GM21515 (cell line): Measurements from ENCODE around the gene TJP1.

Experiments
- ATAC-seq: cut with Tn5 transposase; IDR thresholded peaks from one replicate; pipeline ENCODE4 v1.9.1; 2021; ENCODE audit not compliant: unreplicated experiment

TJP1 gene

DNA sequence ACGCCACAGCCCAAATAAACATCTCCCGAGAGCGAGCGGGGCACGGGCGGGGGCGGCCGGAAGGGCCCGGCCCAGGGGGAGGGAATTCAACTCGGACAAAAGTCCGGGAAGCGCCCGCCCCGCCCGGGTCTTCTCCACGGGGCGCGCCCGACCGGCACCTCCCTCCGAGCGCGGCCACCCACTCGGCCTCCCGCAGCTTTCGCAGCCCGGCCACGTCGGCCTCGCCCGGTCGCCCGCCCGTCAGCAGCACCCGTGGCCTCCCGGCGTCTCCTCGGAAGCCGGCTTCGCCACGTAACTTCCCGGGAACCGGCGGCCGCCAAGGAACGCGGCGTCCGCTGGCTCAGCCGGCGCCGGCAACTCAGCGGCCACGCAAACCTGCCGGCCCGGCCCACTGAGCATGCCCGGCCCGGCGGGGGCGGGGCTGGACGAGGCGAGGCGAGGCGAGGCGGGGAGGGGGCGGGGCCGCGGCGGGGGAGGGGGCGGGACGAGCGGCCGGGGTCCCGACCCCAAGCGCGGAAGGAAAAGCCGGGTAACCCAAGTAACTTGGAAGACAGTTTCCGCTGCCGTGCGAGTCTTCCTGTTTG is at the start of gene TJP1:
TSS of gene TJP1 (minus strand) at position 369 of the 584 bp plus-strand sequence. CDS start 440 bp downstream, outside the sequence.
- ATAC-seq = no peak

DNA sequence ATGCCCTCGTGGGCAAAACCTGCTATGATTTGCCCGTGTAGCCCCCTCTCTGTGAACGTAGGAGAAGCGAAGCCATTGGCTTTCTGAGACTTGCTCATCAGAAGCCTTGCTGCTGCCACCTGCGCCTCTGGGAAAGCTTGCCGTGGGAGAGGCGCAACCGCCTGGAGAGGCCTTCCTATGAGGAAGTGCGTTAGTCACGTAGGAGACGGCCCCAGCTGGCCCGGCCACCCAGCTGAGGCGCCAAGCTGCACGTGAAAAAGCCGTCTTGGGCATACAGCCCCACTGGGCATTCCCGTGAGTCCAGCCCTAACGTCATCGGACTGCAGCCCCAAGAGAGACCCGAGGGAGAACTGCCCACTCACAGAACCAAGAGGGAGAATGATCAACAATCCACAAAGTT is 49.1 kb upstream of the TJP1 start:
- ATAC-seq = no peak

DNA sequence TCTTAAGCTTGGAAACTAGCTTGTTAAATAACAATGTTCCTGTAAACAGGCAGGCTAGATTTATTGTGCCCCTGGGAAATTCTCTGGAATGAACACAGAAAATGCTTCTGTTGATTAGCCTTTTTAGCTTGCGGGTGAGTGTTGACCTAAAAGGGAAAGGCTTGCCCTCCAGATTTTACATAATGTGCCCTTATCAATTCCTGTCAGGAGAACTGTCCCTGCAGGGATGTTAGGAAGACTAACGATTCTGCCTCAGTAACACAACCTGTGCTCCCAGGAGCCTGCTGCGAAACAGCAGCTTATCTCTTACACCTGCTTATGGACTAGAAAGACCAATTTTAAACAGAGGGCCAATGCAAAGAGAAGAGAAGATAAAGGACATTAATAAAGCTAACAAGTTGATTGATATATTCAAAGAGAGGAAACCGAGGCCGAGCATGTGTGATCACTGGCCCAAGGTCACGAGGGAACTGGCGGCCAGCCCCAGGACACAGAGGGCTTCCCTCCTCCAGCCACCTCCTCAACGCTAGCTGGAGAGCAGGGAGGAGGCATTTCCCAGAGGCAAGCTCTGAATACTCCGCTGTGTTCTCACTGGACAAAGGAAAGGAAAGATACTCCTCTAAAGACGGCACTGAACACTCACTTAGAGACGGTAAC is 48.4 kb upstream of the TJP1 start:
- no peak for ATAC-seq

DNA sequence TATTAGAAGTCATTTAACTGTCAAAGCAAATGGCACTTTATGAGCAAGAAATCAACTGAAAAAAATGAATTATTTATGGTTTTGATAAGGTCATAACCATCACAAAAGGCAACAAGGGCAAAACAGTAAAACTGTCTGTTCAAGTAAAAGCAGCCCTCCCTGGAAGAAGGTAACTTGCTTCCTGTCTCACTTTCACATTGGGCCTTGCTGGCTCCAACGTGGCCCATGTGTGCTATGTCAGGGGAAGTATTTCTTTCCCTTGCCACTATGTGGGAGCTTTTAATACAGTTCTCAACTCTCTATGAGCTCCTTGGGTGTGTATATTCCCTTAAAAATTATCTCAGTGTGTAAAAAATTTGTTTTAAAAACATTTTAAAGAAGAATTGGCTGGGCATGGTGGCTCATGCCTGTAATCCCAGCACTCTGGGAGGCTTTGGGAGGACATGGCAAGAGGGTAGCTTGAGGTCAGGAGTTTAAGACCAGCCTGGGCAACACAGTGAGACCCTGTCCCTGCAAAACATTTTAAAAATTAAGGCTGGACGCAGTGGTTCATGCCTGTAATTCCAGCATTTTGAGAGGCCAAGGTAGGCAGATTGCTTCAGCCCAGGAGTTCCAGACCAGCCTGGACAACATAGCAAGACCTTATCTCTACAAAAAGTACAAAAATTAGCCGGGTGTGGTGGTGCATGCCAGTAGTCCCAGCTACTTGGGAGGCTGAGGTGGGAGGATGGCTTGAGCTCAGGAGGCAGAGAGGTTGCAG is 45.2 kb upstream of the TJP1 start:
- no peak for ATAC-seq

DNA sequence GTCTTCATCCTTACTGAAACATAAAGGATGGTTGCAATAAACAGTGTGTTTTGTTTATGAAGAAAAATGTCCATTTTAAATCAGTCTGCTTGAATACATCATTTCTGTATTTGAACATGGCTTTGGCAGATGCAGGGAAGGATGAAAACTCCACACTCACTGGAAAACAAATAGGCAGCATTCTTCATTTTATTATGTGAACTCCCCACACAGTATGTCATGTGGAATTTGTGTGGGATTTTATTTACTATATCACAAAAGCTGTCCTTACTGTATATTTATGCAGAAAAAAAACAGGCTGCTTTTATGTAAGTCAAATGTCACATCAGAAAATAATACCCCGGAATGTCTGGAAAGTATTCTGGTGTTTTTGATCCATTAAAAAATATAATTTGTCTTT is 44.1 kb upstream of the TJP1 start:
- no peak for ATAC-seq

DNA sequence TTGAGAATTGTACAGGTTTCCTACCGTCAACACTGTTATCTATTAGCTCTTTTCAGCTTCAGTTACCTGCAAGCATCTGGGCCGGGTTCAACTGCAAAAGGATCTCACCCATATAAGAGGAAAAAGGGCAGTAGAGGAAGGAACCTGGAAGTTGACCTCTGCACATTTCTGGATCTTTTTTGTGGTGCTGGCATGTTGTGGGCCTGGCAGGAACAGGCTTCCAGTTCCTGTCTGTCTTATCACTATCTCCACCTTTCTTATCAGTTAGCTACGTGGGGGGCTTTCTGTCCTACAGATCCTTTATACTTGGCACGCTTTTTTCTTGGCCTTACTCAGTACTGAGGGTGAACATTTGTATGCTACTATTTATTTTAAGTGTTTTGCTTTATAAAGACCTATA is 42.2 kb upstream of the TJP1 start:
- no peak for ATAC-seq

DNA sequence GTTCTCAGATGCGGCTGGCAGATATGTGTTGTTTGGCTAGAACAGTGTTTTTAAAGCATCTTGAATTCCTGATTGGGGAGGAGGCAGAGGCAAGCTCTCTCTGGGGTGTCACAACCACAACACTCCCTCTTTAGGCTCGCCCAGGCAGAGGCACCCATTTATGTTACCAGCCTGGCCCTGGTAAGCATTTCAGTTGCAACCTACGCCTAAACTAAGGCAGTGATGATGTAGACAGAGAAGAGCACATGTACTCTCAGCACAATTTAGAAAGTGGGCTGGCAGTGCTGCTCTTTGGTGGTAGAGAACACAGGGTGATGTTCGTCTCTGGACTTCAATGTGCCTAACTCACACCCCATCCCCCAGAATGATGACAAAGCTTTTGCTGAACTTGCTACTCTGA is 41.2 kb upstream of the TJP1 start:
- no peak for ATAC-seq

DNA sequence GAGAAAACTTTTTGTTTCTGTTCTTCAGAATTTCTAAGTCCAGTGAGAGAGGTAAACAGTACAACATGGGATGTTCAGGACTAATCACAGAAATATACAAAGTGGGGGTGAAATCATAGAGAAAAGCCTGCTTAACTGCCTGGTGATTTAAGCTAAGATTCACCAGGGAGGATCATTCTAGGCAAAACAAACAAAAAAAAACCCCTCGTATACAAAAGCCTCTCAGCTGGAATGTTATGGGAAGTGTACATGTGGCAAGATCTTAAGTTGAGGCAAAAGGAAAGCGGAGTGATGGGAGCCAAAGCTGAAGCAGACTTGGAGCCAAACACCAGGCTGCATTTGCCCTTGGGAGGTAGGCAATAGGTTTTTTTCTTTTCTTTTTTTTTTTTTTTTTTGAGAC is 40.0 kb upstream of the TJP1 start:
- no peak for ATAC-seq

DNA sequence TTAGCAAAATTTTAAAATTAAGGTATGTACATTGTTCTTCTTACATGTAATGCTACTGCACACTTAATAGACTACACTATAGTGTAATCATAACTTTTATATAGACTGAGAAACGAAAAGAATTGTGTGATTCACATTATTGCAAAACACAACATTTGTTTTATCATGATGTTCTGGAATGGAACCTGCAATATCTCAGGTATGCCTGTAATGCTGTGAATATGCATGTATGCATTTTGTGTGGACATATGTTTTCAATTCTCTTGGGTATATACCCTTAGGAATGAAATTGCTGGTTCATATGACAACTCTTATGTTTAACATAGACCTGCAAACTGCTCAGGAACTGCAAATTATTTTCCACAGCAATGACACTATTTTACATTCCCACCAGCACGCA is 38.6 kb upstream of the TJP1 start:
- no peak for ATAC-seq

DNA sequence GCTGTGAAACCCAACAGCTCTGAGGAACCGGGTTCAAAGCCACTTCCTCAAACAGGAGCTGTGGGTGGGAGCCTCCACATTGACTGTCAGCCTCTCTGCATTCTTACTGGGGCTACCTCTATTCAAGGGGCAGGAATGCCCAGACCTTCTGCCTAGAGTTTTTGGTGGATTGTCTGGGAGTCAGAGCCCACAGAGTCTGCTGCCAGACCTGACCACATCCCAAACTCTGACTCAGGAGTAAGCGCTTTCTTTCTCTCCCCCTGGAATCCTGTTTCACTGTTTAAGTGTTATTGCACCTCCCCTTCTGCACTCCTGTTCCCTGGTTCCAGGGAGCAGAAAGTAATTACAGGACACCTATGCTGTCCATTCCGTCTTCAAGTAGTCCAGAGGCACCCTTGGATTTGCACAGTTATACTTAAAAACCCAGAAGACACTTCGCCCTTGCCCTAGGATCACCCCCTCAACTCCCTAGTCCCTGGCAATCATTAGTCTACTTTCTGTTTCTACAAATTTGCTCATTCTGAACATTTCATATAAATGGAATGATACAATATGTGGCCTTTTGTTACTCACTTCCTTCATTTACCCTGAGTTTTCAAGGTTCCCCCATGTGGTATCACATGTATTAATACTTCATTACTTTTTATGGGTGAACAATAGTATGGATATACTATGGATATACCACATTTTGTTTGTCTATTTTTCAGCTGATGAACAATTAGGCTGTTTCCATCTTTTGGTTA is 37.9 kb upstream of the TJP1 start:
- no peak for ATAC-seq

DNA sequence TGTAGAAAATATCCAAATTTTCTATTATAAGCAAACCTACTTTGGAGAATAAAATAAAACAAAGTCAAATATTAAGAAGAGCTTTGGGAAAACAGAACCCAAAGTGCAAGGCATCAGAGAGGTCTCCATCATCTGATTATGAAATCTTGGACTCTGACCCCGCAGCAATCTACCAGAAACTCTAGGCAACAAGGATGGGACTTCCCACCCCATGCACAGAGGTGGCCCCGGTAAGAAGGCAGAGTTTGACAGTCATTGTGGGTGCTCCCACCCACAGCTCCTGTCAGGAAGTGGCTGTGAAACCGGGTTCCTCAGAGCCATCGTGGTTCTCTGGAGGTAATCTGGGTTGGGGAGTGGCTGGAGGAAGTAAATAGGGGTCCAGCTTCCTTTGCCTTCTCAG is 37.0 kb upstream of the TJP1 start:
- no peak for ATAC-seq

DNA sequence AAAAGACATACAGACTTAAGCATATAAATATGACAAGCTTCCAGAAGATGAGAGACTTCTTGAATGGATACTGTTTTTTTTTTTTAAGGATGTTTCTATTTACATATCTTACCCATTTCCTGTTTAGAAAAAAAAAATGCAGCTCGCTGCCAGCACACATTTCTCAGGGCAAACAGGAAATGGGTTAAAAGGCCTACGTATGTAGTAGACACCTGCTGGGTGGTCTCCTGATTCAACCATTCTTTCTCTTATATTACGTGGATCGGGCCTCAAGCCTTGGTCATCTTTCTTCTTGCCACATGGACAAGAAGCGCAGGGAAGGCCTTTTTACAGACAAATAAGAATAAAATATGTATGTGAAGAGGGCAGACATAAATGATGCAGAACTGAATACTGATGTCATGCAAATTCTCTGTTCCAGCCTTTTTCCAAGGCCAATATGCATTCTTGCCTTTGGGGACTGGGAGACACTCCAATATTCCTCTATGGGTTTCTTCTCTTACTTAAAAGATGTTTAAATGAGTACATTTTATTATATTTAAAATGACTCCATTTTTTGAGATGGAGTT is 35.0 kb upstream of the TJP1 start:
- no peak for ATAC-seq

DNA sequence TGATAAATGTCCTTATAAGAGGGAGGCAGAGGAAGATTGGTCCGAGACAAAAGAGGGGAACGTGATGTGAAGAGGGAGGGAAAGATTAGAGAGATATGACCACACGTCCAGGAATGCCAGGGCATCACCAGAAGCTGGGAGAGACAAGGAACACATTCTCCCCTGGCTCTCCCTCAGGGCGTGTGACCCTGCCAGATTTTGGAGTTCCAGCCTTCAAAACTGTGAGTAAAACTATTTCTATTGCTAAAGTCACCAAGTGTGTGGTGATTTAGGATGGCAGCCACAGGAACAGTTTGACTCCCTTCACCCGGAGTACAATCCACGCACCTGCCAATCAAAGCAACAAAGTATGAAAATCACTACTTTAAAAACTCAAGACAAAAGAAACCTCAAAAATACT is 32.1 kb upstream of the TJP1 start:
- no peak for ATAC-seq

DNA sequence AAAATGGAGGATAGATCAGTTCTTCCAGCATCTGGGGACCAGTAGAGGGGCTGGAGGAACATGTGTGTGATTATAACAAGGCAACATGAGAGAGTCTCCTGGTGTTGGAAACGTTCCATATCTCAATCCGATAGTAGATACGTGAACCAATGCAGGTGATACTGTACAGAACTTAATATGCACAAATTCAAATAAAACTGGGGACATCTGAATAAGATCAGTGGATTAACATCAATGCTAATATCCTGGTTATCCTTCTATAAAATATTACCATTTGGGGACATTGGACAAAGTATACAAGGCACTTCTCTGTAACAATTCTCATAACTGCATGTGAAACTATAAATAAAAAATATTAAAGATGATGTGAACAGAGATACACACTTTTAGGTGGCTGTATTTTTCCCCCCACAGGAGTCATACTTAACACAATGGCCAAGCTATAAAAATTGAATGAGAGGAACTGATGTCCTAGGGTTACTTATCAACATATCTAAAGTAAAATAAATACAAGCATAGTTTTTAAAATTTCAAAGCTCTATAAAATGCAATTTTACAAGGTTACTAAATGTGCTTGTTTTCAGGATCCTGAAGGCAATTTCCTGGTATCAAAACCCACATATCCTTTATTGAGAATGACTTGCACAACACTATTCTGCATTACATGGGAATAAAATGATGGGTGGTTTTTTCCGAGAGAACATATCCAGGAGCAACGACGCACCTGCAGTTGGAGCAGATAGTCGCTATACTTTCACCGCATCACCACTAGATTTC is 31.1 kb upstream of the TJP1 start:
- no peak for ATAC-seq

DNA sequence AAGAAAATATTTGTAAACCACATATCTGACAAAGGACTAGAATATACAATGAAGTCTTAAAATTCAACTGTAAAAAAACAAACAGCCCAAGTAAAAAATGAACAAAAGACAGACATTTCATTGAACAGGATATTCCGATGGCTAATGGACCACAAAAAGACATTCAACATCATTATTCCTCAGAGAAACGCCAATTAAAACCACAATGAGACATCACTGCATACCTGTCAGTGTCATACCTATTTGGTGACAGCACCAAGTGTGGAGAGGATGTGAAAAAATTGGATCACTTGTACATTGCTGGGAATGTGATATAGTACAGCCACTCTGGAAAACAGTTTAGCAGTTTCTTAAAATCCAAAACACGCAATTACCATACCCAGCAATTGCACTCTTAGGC is 29.9 kb upstream of the TJP1 start:
- no peak for ATAC-seq

DNA sequence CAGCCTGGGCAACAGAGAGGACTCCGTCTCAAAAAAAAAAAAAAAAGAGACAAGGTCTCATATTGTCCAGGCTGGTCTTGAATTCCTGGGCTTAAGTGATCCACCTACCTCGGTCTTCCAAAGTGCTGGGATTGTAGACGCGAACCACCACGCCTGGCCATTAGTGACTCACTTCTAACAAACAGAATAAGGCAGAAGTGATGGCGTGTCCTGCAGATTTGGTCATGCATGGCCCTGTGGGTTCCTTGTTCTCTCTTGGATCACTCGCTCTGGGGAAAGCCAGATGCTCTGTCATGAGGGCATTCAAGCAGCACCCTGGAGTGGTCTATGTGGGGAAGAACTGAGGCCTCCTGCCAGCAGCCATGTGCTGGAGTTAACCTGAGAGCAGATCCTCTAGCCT is 27.4 kb upstream of the TJP1 start:
- no peak for ATAC-seq

DNA sequence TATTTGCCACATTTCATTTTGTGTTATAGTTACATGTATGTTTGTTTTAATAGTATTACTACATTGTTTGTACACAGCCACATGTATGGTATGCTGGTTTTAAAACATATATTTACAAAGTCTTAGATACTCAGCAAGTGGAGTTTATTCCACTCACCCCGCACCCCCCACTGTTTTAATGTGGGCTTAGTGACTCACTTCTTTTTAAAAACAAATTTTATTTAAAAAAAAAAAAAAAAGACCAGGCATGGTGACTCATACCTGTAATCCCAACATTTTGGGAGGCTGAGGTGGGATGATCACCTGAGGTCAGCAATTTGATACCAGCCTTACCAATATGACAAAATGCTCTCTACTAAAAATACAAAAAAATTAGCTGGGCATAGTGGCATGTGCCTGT is 26.9 kb upstream of the TJP1 start:
- no peak for ATAC-seq

DNA sequence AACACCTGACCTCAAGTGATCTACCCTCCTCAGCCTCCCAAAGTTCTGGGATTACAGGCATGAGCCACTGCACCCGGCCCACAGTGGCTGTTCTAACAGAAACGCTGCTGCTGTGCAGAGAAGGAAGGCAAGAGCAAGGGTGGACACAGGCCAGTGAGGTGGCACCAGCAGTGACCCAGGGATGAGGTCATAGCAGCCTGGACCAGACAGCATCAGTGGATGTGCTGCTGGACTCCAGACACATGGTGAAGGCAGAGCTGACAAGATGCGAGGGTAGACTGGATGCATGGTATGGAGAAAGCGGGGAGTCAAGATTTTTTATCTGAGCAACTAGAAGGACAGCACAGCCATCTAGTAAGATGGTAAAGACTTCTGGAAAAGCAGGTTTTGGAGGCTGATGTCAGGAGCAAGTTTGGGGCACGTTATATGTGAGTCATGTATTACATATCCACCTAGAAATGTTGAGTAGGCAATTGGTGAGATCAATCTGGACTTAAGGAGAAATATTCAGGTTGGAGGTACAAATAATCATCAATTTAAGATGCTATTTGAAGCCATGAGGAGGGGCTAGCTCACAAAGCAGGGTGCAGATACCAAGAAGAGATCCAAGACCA is 22.1 kb upstream of the TJP1 start:
- ATAC-seq = no peak

DNA sequence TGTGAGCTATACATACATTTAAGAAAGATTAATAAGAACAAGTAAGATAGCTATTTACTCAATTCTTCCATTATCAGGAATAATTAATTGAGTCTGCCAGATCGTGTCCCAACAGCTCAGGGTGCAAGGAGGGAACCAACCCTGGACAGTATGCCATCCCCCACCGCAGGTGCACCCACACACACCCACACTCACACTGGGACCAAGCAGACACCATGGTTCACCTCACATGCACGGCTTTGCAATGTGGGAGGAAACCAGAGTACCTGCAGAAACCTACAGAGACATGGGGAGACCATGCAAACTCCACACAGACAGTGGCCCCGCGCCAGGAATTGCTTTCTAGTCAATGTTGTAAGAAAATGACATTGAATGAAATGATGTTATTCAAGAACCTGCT is 20.0 kb upstream of the TJP1 start:
- ATAC-seq = no peak

DNA sequence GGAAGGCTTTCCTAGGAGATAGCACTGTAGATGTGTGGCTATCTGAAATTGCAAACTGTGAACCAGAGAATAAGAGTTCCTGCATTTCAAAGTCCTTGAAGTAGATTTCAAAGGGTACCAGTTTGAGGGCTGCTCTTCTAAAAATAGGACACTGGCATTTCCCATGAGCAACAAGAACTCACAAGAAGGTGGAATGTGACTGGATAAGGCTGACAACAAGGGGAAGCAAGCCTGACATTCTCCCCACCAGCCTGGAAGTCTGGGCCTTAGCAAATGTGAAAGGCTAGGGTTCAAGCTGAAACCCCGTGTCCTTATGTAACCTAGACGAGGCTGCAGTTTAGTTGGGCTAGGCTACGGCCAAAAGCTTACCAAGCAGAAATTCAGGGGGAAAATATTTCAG is 18.7 kb upstream of the TJP1 start:
- no peak for ATAC-seq
